ENCODE measurements around the gene UBA7.

Gene UBA7

GRCh38 chr3:49805897-49806701 lies 7.7 kb downstream of the UBA7 start:
- no peak for DNase-seq (ENCODE audit: low read depth)

- no peak for DNase-seq (ENCODE audit: low read depth)
Observed at GRCh38 chr3:49805367-49805782, 8.4 kb downstream of the UBA7 start.

GRCh38 chr3:49804141-49805041 lies 9.4 kb downstream of the UBA7 start:
- DNase-seq (ENCODE audit: low read depth), result no peak

GRCh38 chr3:49803465-49804140 lies 10.2 kb downstream of the UBA7 start:
- no peak for DNase-seq (ENCODE audit: low read depth)

- peak; percentile 50 for DNase-seq (ENCODE audit: low read depth)
Observed at GRCh38 chr3:49802719-49803464, 10.9 kb downstream of the UBA7 start, which contains the start of gene INKA1. Gene INKA1, plus strand, starts transcription at chr3:49803261. Its CDS starts 132 bp downstream, at chr3:49803393.

GRCh38 chr3:49801160-49801559 lies 12.6 kb downstream of the UBA7 start:
- DNase-seq (ENCODE audit: low read depth), result no peak

- peak; percentile 47 for DNase-seq (ENCODE audit: low read depth)
Observed at GRCh38 chr3:49799761-49800160, 14.0 kb downstream of the UBA7 start, which contains the start of gene CDHR4. Gene CDHR4, minus strand, starts transcription at chr3:49799873. Its CDS starts 61 bp downstream, at chr3:49799812.

- no peak for DNase-seq (ENCODE audit: low read depth)
Observed at GRCh38 chr3:49799105-49799504, 14.6 kb downstream of the UBA7 start.

- DNase-seq (ENCODE audit: low read depth), result no peak
Observed at GRCh38 chr3:49794926-49795905, 18.5 kb downstream of the UBA7 start.

- no peak for DNase-seq (ENCODE audit: low read depth)
Observed at GRCh38 chr3:49794431-49794830, 19.3 kb downstream of the UBA7 start.

GRCh38 chr3:49793486-49794085 lies 20.2 kb downstream of the UBA7 start:
- no peak for DNase-seq (ENCODE audit: low read depth)

GRCh38 chr3:49792371-49793150 lies 21.2 kb downstream of the UBA7 start:
- DNase-seq (ENCODE audit: low read depth), result no peak

- no peak for DNase-seq (ENCODE audit: low read depth)
Observed at GRCh38 chr3:49791571-49791970, 22.2 kb downstream of the UBA7 start.

- no peak for DNase-seq (ENCODE audit: low read depth)
Observed at GRCh38 chr3:49790626-49791411, 22.9 kb downstream of the UBA7 start.

- DNase-seq (ENCODE audit: low read depth), result no peak
Observed at GRCh38 chr3:49788056-49788455, 25.7 kb downstream of the UBA7 start.

GRCh38 chr3:49787536-49787935 lies 26.2 kb downstream of the UBA7 start:
- DNase-seq (ENCODE audit: low read depth), result no peak

- no peak for DNase-seq (ENCODE audit: low read depth)
Observed at GRCh38 chr3:49787182-49787464, 26.6 kb downstream of the UBA7 start.
